Skin epidermis (tissue), 12 donors: ENCODE results near the gene TMCC3.
"Not testable (repeated sequence)": the region's sequence is repeated elsewhere in the genome, so short reads cannot be mapped to it uniquely, and the experiment has no call there.

Source experiments
- H3K27ac ChIP-seq, 21 experiments: fragments of 200-600 bp; sonication (generic) in 11 of 21; one replicate each; pipeline ENCODE4 v1.5.0; 2020; ENCODE audit warnings: mild to moderate bottlenecking in 3 of 21, inconsistent platforms in 2 of 21, moderate library complexity in 2 of 21
- H3K4me3 ChIP-seq, 7 experiments: fragments of 200-600 bp; sonication (generic) in 2 of 7; one replicate each; pipeline ENCODE4 v1.5.0; 2020; ENCODE audit warnings: inconsistent platforms in 2 of 7, mild to moderate bottlenecking in 2 of 7, moderate library complexity in 1 of 7

Gene TMCC3

GRCh38 chr12:94553130-94553519 is 97.2 kb downstream of the TMCC3 start:
- no peak overlapping the region for H3K27ac ChIP-seq
- no peak overlapping the region for H3K4me3 ChIP-seq

DNA sequence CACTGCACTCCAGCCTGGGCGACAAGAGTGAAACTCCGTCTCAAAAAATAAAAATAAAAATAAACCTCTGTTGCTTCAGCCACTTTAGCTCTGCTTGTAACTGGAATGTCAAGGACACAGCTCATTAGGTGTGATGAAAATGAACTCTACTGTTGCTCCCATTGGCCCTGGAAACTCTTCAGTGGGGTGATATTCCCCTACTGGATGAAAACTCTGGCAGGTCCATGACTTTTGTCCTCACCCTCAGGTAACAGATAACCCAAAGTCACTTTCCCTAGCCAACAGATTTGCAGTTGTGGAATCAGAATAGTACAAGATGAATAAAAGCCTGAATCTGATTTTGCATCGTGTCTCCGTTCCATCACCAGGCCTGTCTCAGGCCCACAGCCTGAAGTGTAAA is 98.5 kb downstream of the TMCC3 start:
- Histone ChIP-seq H3K4me3 (no peak overlapping the region), H3K27ac (no peak overlapping the region)

DNA sequence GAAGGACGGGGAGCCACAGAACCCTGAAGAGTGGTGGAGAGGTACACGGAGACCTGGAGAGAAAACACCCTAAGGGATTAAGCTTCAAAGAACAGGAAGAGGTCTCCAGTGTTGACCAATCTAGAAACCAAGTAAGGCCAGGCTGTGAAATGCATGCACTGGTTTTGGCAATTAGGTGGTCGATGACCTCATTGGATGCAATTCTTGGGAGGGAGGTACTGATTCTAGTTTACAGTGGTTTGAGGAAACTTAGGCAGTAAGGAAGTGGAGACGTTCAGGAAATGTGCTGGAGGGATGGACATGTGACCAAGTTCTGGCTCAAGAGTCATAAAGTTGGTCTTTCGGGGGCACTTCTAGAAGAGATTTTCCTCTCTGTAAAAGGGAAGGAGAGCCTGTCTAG is 99.4 kb downstream of the TMCC3 start:
- no peak overlapping the region for H3K27ac ChIP-seq
- H3K4me3 ChIP-seq: no peak overlapping the region

GRCh38 chr12:94548833-94549232 is 101.5 kb downstream of the TMCC3 start:
- H3K27ac ChIP-seq, H3K4me3 ChIP-seq: not testable (repeated sequence)

DNA sequence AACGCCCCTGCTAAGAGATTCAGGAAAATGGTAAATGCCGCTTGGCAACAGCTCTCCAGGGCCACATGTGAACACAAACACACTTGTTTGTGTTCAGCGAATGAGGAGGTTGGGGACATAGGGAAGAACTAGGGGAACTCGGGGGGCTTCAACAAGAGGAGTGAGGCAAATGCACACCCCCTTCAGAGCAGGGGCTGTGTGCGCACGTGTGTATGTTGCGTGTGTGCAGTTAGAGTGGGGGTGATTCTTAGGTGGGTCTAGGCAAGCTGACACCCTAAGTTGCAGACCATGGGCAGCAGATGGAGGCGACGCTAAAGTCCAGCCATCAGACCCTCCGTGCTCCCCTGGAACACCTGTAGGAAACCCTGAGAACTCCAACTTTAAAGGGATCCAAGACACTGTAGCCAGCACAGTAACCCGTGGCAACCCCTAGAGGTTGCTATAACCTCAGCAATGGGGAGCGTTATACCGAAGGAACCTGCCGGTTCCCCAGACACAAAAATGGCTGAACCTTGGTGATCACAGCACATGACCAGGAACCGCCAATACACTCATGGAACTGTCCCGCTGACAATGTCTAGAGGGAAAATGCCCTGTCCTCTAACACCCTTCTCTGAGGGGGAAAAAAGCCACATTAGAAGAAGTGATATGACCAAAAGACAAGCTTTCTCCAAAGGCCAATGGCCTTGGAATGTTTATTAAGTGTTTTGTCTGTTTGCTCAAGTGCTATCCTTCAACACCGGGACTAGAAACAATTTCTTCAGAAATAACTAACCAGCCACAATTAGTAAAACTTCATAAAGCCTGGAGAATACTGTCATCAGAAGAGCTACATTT is 104.2 kb downstream of the TMCC3 start:
- H3K4me3 ChIP-seq: no peak overlapping the region
- no peak overlapping the region for H3K27ac ChIP-seq

DNA sequence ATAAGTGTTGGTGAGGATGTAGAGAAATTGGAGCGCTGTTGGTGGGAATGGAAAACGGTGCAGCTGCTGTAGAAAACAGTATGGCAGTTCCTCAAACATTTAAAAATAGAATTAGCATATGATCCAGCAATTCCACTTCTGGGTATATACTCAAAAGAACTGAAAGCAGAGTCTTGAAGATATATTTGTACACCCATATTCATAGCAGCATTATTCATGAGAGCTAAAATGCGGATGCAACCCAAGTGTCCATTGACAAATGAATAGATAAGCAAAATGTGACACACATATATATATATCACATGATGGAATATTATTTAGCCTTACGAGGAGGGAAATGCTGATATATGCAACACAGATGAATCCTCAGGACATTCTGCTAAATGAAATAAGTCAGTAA is 106.0 kb downstream of the TMCC3 start:
- no peak overlapping the region for H3K27ac ChIP-seq

GRCh38 chr12:94538318-94538717 is 112.0 kb downstream of the TMCC3 start:
- Histone ChIP-seq H3K27ac (no peak overlapping the region), H3K4me3 (no peak overlapping the region)

More for the DNA sequence above, 106.0 kb downstream of the TMCC3 start:
- H3K4me3 ChIP-seq: no peak overlapping the region

GRCh38 chr12:94536040-94536965 is 114.1 kb downstream of the TMCC3 start:
- Histone ChIP-seq H3K27ac (no peak overlapping the region), H3K4me3 (no peak overlapping the region)

DNA sequence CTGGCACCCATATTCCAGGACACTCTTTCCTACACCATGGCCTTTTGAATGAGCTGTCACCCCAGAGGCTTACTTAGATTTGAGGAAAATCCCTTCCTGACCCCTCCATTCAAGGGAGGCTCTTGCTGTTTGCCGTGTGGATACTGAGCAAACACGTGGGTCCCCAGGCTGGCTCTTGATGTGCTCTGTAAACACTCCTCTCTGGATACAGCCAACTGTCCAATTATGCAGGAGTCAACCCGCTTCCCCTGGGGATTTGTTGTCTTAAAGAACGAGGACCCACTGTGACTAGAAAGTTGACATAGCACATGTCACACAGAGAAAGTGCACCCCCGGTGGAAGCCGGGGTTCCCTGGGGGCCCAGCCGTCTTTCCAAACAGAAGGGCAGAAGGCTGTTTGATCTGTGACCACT is 114.8 kb downstream of the TMCC3 start:
- no peak overlapping the region for H3K4me3 ChIP-seq
- no peak overlapping the region for H3K27ac ChIP-seq

- Histone ChIP-seq H3K27ac (no peak overlapping the region), H3K4me3 (no peak overlapping the region)
Observed at GRCh38 chr12:94534774-94535509, 115.4 kb downstream of the TMCC3 start.

DNA sequence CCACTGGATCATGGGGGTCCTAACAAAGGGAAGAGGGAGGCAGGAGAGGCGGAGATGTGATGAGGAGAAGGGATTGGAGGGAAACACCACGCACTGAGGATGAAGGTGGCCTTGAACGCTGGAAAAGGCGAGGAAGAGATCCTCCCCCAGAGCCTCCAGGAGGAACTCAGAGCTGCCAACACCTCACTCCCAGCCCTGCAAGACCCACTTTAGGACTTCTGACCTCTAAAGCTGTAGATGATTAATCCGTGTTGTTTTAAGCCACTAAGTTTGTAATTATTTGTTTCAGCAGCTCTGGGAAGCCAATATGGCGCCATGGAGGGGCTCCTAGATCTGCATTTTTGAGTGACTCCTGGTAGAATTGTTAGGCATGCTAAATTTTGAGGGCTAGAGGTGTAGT is 116.1 kb downstream of the TMCC3 start:
- Histone ChIP-seq H3K27ac (no peak overlapping the region), H3K4me3 (no peak overlapping the region)

GRCh38 chr12:94532490-94533422 is 117.6 kb downstream of the TMCC3 start:
- Histone ChIP-seq H3K27ac (no peak overlapping the region), H3K4me3 (no peak overlapping the region)

- Histone ChIP-seq H3K4me3 (no peak overlapping the region), H3K27ac (no peak overlapping the region)
Observed at GRCh38 chr12:94531196-94531720, 119.1 kb downstream of the TMCC3 start.

GRCh38 chr12:94525951-94526350 is 124.4 kb downstream of the TMCC3 start:
- H3K4me3 ChIP-seq: no peak overlapping the region
- no peak overlapping the region for H3K27ac ChIP-seq
